ENCODE data around the gene JUN. TPM values are rescaled to one million over a fixed set of nuclear protein-coding genes. Genes with fewer than 3 reads are reported as not detected.

Gene JUN
- total and polyA plus RNA-seq, 2 of the 13 experiments (the other 11 are each of a cell fraction or from before 2014, with no cell fraction given), result 18.2 to 22.3 TPM

GRCh38 chr1:58785442-58786058, 1.7 kb upstream of the JUN start (continued):
- TF ChIP-seq, protein P1, sequence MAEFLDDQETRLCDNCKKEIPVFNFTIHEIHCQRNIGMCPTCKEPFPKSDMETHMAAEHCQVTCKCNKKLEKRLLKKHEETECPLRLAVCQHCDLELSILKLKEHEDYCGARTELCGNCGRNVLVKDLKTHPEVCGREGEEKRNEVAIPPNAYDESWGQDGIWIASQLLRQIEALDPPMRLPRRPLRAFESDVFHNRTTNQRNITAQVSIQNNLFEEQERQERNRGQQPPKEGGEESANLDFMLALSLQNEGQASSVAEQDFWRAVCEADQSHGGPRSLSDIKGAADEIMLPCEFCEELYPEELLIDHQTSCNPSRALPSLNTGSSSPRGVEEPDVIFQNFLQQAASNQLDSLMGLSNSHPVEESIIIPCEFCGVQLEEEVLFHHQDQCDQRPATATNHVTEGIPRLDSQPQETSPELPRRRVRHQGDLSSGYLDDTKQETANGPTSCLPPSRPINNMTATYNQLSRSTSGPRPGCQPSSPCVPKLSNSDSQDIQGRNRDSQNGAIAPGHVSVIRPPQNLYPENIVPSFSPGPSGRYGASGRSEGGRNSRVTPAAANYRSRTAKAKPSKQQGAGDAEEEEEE (CRISPR knock-in tag; IDR thresholded peaks at IDR 0.05; ENCODE audit: borderline replicate concordance), result no peak
- TF ChIP-seq IRF2 (CRISPR knock-in tag; IDR thresholded peaks at IDR 0.05) (no peak), ZNF33B (CRISPR knock-in tag; IDR thresholded peaks at IDR 0.05) (no peak), ZNF276 (CRISPR knock-in tag; IDR thresholded peaks at IDR 0.05; ENCODE audit: low read depth) (no peak), FOSL2 (CRISPR knock-in tag; IDR thresholded peaks at IDR 0.05) (no peak), ZMYM3 (CRISPR knock-in tag; IDR thresholded peaks at IDR 0.05) (no peak), NR2F2 (IDR thresholded peaks at IDR 0.05; ENCODE audit: borderline replicate concordance, low read depth) (no peak)
- TF ChIP-seq, protein P2, sequence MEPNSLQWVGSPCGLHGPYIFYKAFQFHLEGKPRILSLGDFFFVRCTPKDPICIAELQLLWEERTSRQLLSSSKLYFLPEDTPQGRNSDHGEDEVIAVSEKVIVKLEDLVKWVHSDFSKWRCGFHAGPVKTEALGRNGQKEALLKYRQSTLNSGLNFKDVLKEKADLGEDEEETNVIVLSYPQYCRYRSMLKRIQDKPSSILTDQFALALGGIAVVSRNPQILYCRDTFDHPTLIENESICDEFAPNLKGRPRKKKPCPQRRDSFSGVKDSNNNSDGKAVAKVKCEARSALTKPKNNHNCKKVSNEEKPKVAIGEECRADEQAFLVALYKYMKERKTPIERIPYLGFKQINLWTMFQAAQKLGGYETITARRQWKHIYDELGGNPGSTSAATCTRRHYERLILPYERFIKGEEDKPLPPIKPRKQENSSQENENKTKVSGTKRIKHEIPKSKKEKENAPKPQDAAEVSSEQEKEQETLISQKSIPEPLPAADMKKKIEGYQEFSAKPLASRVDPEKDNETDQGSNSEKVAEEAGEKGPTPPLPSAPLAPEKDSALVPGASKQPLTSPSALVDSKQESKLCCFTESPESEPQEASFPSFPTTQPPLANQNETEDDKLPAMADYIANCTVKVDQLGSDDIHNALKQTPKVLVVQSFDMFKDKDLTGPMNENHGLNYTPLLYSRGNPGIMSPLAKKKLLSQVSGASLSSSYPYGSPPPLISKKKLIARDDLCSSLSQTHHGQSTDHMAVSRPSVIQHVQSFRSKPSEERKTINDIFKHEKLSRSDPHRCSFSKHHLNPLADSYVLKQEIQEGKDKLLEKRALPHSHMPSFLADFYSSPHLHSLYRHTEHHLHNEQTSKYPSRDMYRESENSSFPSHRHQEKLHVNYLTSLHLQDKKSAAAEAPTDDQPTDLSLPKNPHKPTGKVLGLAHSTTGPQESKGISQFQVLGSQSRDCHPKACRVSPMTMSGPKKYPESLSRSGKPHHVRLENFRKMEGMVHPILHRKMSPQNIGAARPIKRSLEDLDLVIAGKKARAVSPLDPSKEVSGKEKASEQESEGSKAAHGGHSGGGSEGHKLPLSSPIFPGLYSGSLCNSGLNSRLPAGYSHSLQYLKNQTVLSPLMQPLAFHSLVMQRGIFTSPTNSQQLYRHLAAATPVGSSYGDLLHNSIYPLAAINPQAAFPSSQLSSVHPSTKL (CRISPR knock-in tag; IDR thresholded peaks at IDR 0.05), result 0 out of 2 replicates have a peak, but pooled peaks have one; percentile 5
- TF ChIP-seq, protein P3, sequence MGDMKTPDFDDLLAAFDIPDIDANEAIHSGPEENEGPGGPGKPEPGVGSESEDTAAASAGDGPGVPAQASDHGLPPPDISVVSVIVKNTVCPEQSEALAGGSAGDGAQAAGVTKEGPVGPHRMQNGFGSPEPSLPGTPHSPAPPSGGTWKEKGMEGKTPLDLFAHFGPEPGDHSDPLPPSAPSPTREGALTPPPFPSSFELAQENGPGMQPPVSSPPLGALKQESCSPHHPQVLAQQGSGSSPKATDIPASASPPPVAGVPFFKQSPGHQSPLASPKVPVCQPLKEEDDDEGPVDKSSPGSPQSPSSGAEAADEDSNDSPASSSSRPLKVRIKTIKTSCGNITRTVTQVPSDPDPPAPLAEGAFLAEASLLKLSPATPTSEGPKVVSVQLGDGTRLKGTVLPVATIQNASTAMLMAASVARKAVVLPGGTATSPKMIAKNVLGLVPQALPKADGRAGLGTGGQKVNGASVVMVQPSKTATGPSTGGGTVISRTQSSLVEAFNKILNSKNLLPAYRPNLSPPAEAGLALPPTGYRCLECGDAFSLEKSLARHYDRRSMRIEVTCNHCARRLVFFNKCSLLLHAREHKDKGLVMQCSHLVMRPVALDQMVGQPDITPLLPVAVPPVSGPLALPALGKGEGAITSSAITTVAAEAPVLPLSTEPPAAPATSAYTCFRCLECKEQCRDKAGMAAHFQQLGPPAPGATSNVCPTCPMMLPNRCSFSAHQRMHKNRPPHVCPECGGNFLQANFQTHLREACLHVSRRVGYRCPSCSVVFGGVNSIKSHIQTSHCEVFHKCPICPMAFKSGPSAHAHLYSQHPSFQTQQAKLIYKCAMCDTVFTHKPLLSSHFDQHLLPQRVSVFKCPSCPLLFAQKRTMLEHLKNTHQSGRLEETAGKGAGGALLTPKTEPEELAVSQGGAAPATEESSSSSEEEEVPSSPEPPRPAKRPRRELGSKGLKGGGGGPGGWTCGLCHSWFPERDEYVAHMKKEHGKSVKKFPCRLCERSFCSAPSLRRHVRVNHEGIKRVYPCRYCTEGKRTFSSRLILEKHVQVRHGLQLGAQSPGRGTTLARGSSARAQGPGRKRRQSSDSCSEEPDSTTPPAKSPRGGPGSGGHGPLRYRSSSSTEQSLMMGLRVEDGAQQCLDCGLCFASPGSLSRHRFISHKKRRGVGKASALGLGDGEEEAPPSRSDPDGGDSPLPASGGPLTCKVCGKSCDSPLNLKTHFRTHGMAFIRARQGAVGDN (CRISPR knock-in tag; IDR thresholded peaks at IDR 0.05), result peak; percentile 16; the same call in 1 of the 2 replicates

All from HepG2 (cell line).